ENCODE measurements around the gene BARX1.

BARX1 gene

DNA sequence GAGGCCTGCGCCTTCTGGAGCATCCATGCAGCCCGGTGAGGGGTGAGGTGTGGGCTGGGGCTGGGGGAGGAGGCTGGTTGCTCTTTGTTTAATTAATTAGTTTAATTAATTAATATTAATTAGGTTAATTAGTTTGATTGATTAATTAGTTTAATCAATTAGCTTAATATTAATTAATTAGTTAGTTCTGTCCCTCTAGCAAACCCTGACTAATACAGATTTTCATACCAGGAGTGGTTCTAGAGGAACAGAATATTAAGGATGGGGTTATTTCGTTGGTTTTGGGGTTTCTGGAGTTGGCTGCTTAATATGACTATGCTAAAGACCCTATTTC lies 14.1 kb upstream of the BARX1 start:
- H3K27ac ChIP-seq (ENCODE audit: low read length): no peak overlapping the region
- H4K20me1 ChIP-seq (ENCODE audit: insufficient read depth, low read length): no peaks in the 10 kb centered on the region
- H3K9me3 ChIP-seq (replicated peaks; ENCODE audit: insufficient read depth, low read length): no peaks in the 10 kb centered on the region
- no peaks in the 10 kb centered on the region for H3K27me3 ChIP-seq (replicated peaks; ENCODE audit: insufficient read depth, low read length)
- no peak for TF ChIP-seq EZH2 (optimal IDR thresholded peaks at IDR 0.05; ENCODE audit: low read depth, low read length)
- TF ChIP-seq EZH2phosphoT487 (IDR thresholded peaks at IDR 0.05; ENCODE audit: low read length): no peak
- no peak for TF ChIP-seq CTCF (IDR thresholded peaks at IDR 0.05; ENCODE audit: low read length)
- H3F3A ChIP-seq (ENCODE audit: insufficient read depth, low read length): no peaks in the 10 kb centered on the region
- H2AFZ ChIP-seq (ENCODE audit: low read length): no peak overlapping the region
- no peaks in the 10 kb centered on the region for H3K79me2 ChIP-seq (ENCODE audit: low read length)
- no peaks in the 10 kb centered on the region for H3K36me3 ChIP-seq (replicated peaks; ENCODE audit: insufficient read depth, low read length)
- H3K4me1 ChIP-seq (ENCODE audit: low read length): no peaks in the 10 kb centered on the region
- H3K4me3 ChIP-seq (ENCODE audit: low read length): no peak overlapping the region
- H3K9ac ChIP-seq (ENCODE audit: low read length): no peak overlapping the region
- no peak for DNase-seq
- H3K9me2 ChIP-seq (replicated peaks; ENCODE audit: insufficient read depth, low read length): no peaks in the 10 kb centered on the region
- H3K4me2 ChIP-seq (ENCODE audit: low read depth, low read length): no peak overlapping the region

DNA sequence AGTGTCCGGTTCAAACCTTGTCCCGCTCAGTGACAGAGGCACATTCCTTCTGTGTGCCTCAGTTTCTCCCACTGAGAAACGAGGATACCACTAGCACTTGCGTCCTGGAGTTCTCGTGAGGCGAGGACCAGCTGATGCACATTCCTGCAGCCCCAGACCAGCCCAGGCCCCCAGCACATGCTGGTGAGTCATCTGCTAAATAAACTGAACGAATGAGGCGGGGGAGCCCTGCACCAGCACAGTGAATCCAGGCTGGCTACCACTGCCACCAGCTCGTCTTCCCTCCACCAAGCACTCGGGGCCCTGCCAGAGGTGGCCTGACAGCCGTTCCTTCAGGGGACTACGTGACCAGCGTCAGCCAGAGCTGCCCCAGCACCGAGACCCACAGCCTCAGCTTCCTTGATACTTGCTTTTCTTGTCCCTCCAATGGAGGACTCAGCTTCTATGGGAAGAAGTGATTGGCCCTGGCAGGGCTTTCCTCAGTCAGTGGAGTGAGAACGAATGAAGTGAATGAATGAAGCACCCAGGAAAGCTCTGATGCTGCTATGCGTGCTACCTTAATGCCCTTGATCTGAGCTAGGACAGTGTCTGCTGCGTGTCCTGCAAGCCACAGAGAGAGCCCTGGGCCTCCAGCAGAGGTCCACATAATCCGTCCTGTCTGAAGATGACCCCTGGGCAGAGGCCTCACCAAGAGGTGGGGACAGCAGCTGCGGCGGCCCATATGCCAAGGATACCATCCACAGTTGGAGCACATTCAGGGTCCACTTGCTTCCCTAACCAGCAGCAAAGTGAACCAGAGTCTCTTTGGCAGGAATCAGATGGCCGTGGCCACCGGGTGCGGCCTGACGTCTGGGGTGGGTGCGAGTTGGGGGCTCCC lies 13.5 kb upstream of the BARX1 start:
- no peak for TF ChIP-seq EZH2 (optimal IDR thresholded peaks at IDR 0.05; ENCODE audit: low read depth, low read length)
- no peak for TF ChIP-seq EZH2phosphoT487 (IDR thresholded peaks at IDR 0.05; ENCODE audit: low read length)
- no peak for TF ChIP-seq CTCF (IDR thresholded peaks at IDR 0.05; ENCODE audit: low read length)
- Histone ChIP-seq H3K9me2 (replicated peaks; ENCODE audit: insufficient read depth, low read length) (no peaks in the 10 kb centered on the region), H4K20me1 (ENCODE audit: insufficient read depth, low read length) (no peaks in the 10 kb centered on the region), H3K4me2 (ENCODE audit: low read depth, low read length) (no peak overlapping the region), H3K79me2 (ENCODE audit: low read length) (no peaks in the 10 kb centered on the region), H3K4me1 (ENCODE audit: low read length) (no peaks in the 10 kb centered on the region), H3K9me3 (replicated peaks; ENCODE audit: insufficient read depth, low read length) (no peaks in the 10 kb centered on the region), H3K27ac (ENCODE audit: low read length) (no peak overlapping the region), H3F3A (ENCODE audit: insufficient read depth, low read length) (no peaks in the 10 kb centered on the region), H3K9ac (ENCODE audit: low read length) (no peak overlapping the region), H3K36me3 (replicated peaks; ENCODE audit: insufficient read depth, low read length) (no peaks in the 10 kb centered on the region), H3K4me3 (ENCODE audit: low read length) (no peak overlapping the region), H3K27me3 (replicated peaks; ENCODE audit: insufficient read depth, low read length) (no peaks in the 10 kb centered on the region), H2AFZ (ENCODE audit: low read length) (no peak overlapping the region)
- no peak for DNase-seq

GRCh38 chr9:93967020-93967803 lies 12.1 kb upstream of the BARX1 start:
- no peak overlapping the region for H3K27ac ChIP-seq (ENCODE audit: low read length)
- no peaks in the 10 kb centered on the region for H3K4me1 ChIP-seq (ENCODE audit: low read length)
- no peaks in the 10 kb centered on the region for H3K9me3 ChIP-seq (replicated peaks; ENCODE audit: insufficient read depth, low read length)
- H4K20me1 ChIP-seq (ENCODE audit: insufficient read depth, low read length): no peaks in the 10 kb centered on the region
- no peak overlapping the region for H3K4me3 ChIP-seq (ENCODE audit: low read length)
- H3K79me2 ChIP-seq (ENCODE audit: low read length): no peaks in the 10 kb centered on the region
- H3K9me2 ChIP-seq (replicated peaks; ENCODE audit: insufficient read depth, low read length): no peaks in the 10 kb centered on the region
- no peak overlapping the region for H2AFZ ChIP-seq (ENCODE audit: low read length)
- no peak overlapping the region for H3K4me2 ChIP-seq (ENCODE audit: low read depth, low read length)
- no peak for DNase-seq
- H3F3A ChIP-seq (ENCODE audit: insufficient read depth, low read length): no peaks in the 10 kb centered on the region
- H3K27me3 ChIP-seq (replicated peaks; ENCODE audit: insufficient read depth, low read length): no peaks in the 10 kb centered on the region
- TF ChIP-seq CTCF (IDR thresholded peaks at IDR 0.05; ENCODE audit: low read length) (no peak), EZH2phosphoT487 (IDR thresholded peaks at IDR 0.05; ENCODE audit: low read length) (no peak), EZH2 (optimal IDR thresholded peaks at IDR 0.05; ENCODE audit: low read depth, low read length) (no peak)
- no peak overlapping the region for H3K9ac ChIP-seq (ENCODE audit: low read length)
- no peaks in the 10 kb centered on the region for H3K36me3 ChIP-seq (replicated peaks; ENCODE audit: insufficient read depth, low read length)
